Astrocyte (in vitro differentiated cells and primary cell): ENCODE results near the gene GPC3. TPM values are rescaled to one million over a fixed set of nuclear protein-coding genes. Genes with fewer than 3 reads are reported as not detected.

Experiments used
- DNase-seq: peaks from one replicate; pipeline ENCODE4 v3.0.0-alpha.2; 2010; ENCODE audit warnings: low read depth
- FAIRE-seq: peaks from 2 replicates; lab custom pipeline; 2011; peaks lifted over from hg19 to GRCh38; lab: Jason Lieb, UNC
- H2AFZ ChIP-seq: 2 replicates; pipeline ENCODE4 v1.6.0; 2012; ENCODE audit warnings: low read depth, low read length, inconsistent platforms
- H3K27ac ChIP-seq: 2 replicates; pipeline ENCODE4 v1.5.1; 2011; ENCODE audit warnings: low read depth, low read length, inconsistent platforms
- H3K27me3 ChIP-seq: 2 replicates; pipeline ENCODE4 v1.6.0; 2011; ENCODE audit warnings: low read length, inconsistent platforms; ENCODE audit not compliant: insufficient read depth
- H3K36me3 ChIP-seq: 2 replicates; pipeline ENCODE4 v1.5.1; 2011; ENCODE audit warnings: low read length, inconsistent platforms; ENCODE audit not compliant: insufficient read depth
- H3K4me1 ChIP-seq: 2 replicates; pipeline ENCODE4 v1.5.1; 2011; ENCODE audit warnings: low read length, inconsistent platforms; ENCODE audit not compliant: insufficient read depth
- H3K4me2 ChIP-seq: 2 replicates; pipeline ENCODE4 v1.6.0; 2012; ENCODE audit warnings: low read length, inconsistent platforms
- H3K4me3 ChIP-seq: 2 replicates; pipeline ENCODE4 v1.5.1; 2011; ENCODE audit warnings: low read depth, mild to moderate bottlenecking, low read length, inconsistent platforms; ENCODE audit not compliant: insufficient read depth
- H3K79me2 ChIP-seq: 2 replicates; pipeline ENCODE4 v1.6.0; 2012; ENCODE audit warnings: mild to moderate bottlenecking, low read length, inconsistent platforms; ENCODE audit not compliant: insufficient read depth
- H3K9ac ChIP-seq: 2 replicates; pipeline ENCODE4 v1.6.0; 2012; ENCODE audit warnings: mild to moderate bottlenecking, low read length, inconsistent platforms
- H3K9me3 ChIP-seq: 2 replicates; pipeline ENCODE4 v1.5.1; 2012; ENCODE audit warnings: low read depth, mild to moderate bottlenecking, low read length, inconsistent platforms; ENCODE audit not compliant: insufficient read depth
- H4K20me1 ChIP-seq: 2 replicates; pipeline ENCODE4 v1.6.0; 2012; ENCODE audit warnings: low read length, inconsistent platforms; ENCODE audit not compliant: insufficient read depth
- H3K27ac Mint-ChIP-seq: one replicate; pipeline ENCODE4 v1.8.0; 2021; ENCODE audit warnings: mild to moderate bottlenecking, mixed read lengths; ENCODE audit not compliant: unreplicated experiment
- H3K27me3 Mint-ChIP-seq: one replicate; pipeline ENCODE4 v1.8.0; 2021; ENCODE audit warnings: low read depth, mixed read lengths; ENCODE audit not compliant: unreplicated experiment
- H3K36me3 Mint-ChIP-seq: one replicate; pipeline ENCODE4 v1.8.0; 2021; ENCODE audit warnings: low read depth, mixed read lengths; ENCODE audit not compliant: unreplicated experiment
- H3K4me1 Mint-ChIP-seq: one replicate; pipeline ENCODE4 v1.8.0; 2021; ENCODE audit warnings: low read depth, mixed read lengths; ENCODE audit not compliant: unreplicated experiment
- H3K4me3 Mint-ChIP-seq: one replicate; pipeline ENCODE4 v1.8.0; 2021; ENCODE audit warnings: mild to moderate bottlenecking, moderate library complexity, mixed read lengths; ENCODE audit not compliant: unreplicated experiment
- H3K9me3 Mint-ChIP-seq: one replicate; pipeline ENCODE4 v1.8.0; 2021; ENCODE audit warnings: mild to moderate bottlenecking, mixed read lengths; ENCODE audit not compliant: unreplicated experiment
- CTCF ChIP-seq: IDR thresholded peaks from 2 replicates; pipeline ENCODE4 v1.5.1; 2011; ENCODE audit warnings: low read depth, mild to moderate bottlenecking, inconsistent platforms, low read length, moderate library complexity; ENCODE audit not compliant: insufficient read depth
- EZH2 ChIP-seq: IDR thresholded peaks from 2 replicates; pipeline ENCODE4 v1.6.1; 2012; ENCODE audit warnings: mild to moderate bottlenecking, low read length, inconsistent platforms; ENCODE audit not compliant: insufficient read depth
- total RNA-seq: library from RNA; stranded (reverse); gene quantifications from 2 replicates; pipeline ENCODE4 v1.2.1, GENCODE V29; 2021

GPC3 gene
- total RNA-seq, 1 donor from 2014 or later, result 8.2 TPM

- H3K27me3 ChIP-seq, result no peaks in the 10 kb centered on the region
- Mint-ChIP-seq H3K4me1 (peaks cover 1% of the 10 kb centered on the region), H3K9me3 (no peaks in the 10 kb centered on the region), H3K27me3 (no peaks in the 10 kb centered on the region), H3K27ac (no peak overlapping the region), H3K4me3 (no peak overlapping the region), H3K36me3 (no peaks in the 10 kb centered on the region)
- H3K9ac ChIP-seq, result no peak overlapping the region
- H4K20me1 ChIP-seq, result no peaks in the 10 kb centered on the region
- H3K9me3 ChIP-seq, result no peaks in the 10 kb centered on the region
- H3K4me3 ChIP-seq, result no peak overlapping the region
- no peak overlapping the region for H3K4me2 ChIP-seq
- FAIRE-seq, result no peak
- no peak overlapping the region for H3K27ac ChIP-seq
- TF ChIP-seq CTCF, result no peak
- TF ChIP-seq EZH2, result no peak
- H3K4me1 ChIP-seq, result no peaks in the 10 kb centered on the region
- no peak for DNase-seq
- no peaks in the 10 kb centered on the region for H3K36me3 ChIP-seq
- no peaks in the 10 kb centered on the region for H3K79me2 ChIP-seq
- no peak overlapping the region for H2AFZ ChIP-seq
Measured at GRCh38 chrX:133537142-133537541, 448.3 kb downstream of the GPC3 start.

- TF ChIP-seq EZH2, result no peak
- no peak for TF ChIP-seq CTCF
- Histone ChIP-seq H3K9ac (no peak overlapping the region), H4K20me1 (no peaks in the 10 kb centered on the region), H3K79me2 (no peaks in the 10 kb centered on the region), H3K27ac (no peak overlapping the region), H3K4me1 (no peaks in the 10 kb centered on the region), H3K27me3 (no peaks in the 10 kb centered on the region), H3K4me3 (no peak overlapping the region), H3K36me3 (no peaks in the 10 kb centered on the region), H2AFZ (no peak overlapping the region), H3K4me2 (no peak overlapping the region), H3K9me3 (no peaks in the 10 kb centered on the region)
- no peaks in the 10 kb centered on the region for H3K9me3 Mint-ChIP-seq
- H3K4me3 Mint-ChIP-seq, result no peak overlapping the region
- no peaks in the 10 kb centered on the region for H3K4me1 Mint-ChIP-seq
- peak; percentile 63 for FAIRE-seq
- no peak for DNase-seq
- H3K27ac Mint-ChIP-seq, result no peak overlapping the region
- no peaks in the 10 kb centered on the region for H3K36me3 Mint-ChIP-seq
- no peaks in the 10 kb centered on the region for H3K27me3 Mint-ChIP-seq
Measured at GRCh38 chrX:133535066-133535465, 450.3 kb downstream of the GPC3 start.

- DNase-seq (no peak), FAIRE-seq (no peak)
- H3K4me3 ChIP-seq, result no peak overlapping the region
- no peak overlapping the region for H3K27ac Mint-ChIP-seq
- H3K9me3 ChIP-seq, result no peaks in the 10 kb centered on the region
- no peaks in the 10 kb centered on the region for H3K4me1 ChIP-seq
- H3K79me2 ChIP-seq, result no peaks in the 10 kb centered on the region
- H3K27me3 ChIP-seq, result no peaks in the 10 kb centered on the region
- H3K4me2 ChIP-seq, result no peak overlapping the region
- no peaks in the 10 kb centered on the region for H4K20me1 ChIP-seq
- H3K36me3 ChIP-seq, result no peaks in the 10 kb centered on the region
- no peaks in the 10 kb centered on the region for H3K27me3 Mint-ChIP-seq
- H3K9ac ChIP-seq, result no peak overlapping the region
- H2AFZ ChIP-seq, result no peak overlapping the region
- H3K9me3 Mint-ChIP-seq, result no peaks in the 10 kb centered on the region
- no peak overlapping the region for H3K27ac ChIP-seq
- H3K36me3 Mint-ChIP-seq, result no peaks in the 10 kb centered on the region
- H3K4me1 Mint-ChIP-seq, result no peaks in the 10 kb centered on the region
- TF ChIP-seq CTCF (no peak), EZH2 (no peak)
- H3K4me3 Mint-ChIP-seq, result no peak overlapping the region
Measured at GRCh38 chrX:133534172-133534571, 451.2 kb downstream of the GPC3 start.
